ENCODE results near the gene PAK5.

Gene PAK5

GRCh38 chr20:9583151-9583550, 255.7 kb downstream of the PAK5 start:
- no peak for TF ChIP-seq CTCF (IDR thresholded peaks at IDR 0.05)
- no peak overlapping the region for H3K27ac ChIP-seq
- no peaks in the 10 kb centered on the region for H3K27me3 ChIP-seq
- H3K9me3 ChIP-seq: no peaks in the 10 kb centered on the region
- H3K4me1 ChIP-seq (ENCODE audit: control insufficient read depth in 1 of 2, insufficient read depth in 1 of 2, low read depth in 1 of 2, low read length in 1 of 2): no peaks in the 10 kb centered on the region
- H3K4me3 ChIP-seq (ENCODE audit: low read depth in 1 of 2, low read length in 1 of 2): no peak overlapping the region
- no peaks in the 10 kb centered on the region for H3K36me3 ChIP-seq

- no peak for TF ChIP-seq CTCF (IDR thresholded peaks at IDR 0.05)
- Histone ChIP-seq H3K4me1 (ENCODE audit: control insufficient read depth in 1 of 2, insufficient read depth in 1 of 2, low read depth in 1 of 2, low read length in 1 of 2) (no peaks in the 10 kb centered on the region), H3K4me3 (ENCODE audit: low read depth in 1 of 2, low read length in 1 of 2) (no peak overlapping the region), H3K27me3 (no peaks in the 10 kb centered on the region), H3K27ac (no peak overlapping the region), H3K36me3 (no peaks in the 10 kb centered on the region), H3K9me3 (no peaks in the 10 kb centered on the region)
These were observed 256.7 kb downstream of the PAK5 start for GRCh38 chr20:9582137-9582536.

- no peak overlapping the region for H3K27ac ChIP-seq
- H3K36me3 ChIP-seq: no peaks in the 10 kb centered on the region
- no peak overlapping the region for H3K4me3 ChIP-seq (ENCODE audit: low read depth in 1 of 2, low read length in 1 of 2)
- H3K27me3 ChIP-seq: no peaks in the 10 kb centered on the region
- TF ChIP-seq CTCF (IDR thresholded peaks at IDR 0.05): no peak
- no peaks in the 10 kb centered on the region for H3K4me1 ChIP-seq (ENCODE audit: control insufficient read depth in 1 of 2, insufficient read depth in 1 of 2, low read depth in 1 of 2, low read length in 1 of 2)
- no peaks in the 10 kb centered on the region for H3K9me3 ChIP-seq
These were observed 257.4 kb downstream of the PAK5 start for GRCh38 chr20:9581509-9581908.

- H3K4me3 ChIP-seq (ENCODE audit: low read depth in 1 of 2, low read length in 1 of 2): no peak overlapping the region
- no peak overlapping the region for H3K27ac ChIP-seq
- peaks cover 17% of the 10 kb centered on the region for H3K27me3 ChIP-seq
- no peaks in the 10 kb centered on the region for H3K36me3 ChIP-seq
- H3K9me3 ChIP-seq: no peaks in the 10 kb centered on the region
- TF ChIP-seq CTCF (IDR thresholded peaks at IDR 0.05): no peak
- H3K4me1 ChIP-seq (ENCODE audit: control insufficient read depth in 1 of 2, insufficient read depth in 1 of 2, low read depth in 1 of 2, low read length in 1 of 2): no peaks in the 10 kb centered on the region
These were observed 260.3 kb downstream of the PAK5 start for GRCh38 chr20:9578594-9578993.

GRCh38 chr20:9577397-9577796, 261.5 kb downstream of the PAK5 start:
- Histone ChIP-seq H3K27me3 (peaks cover 22% of the 10 kb centered on the region), H3K27ac (no peak overlapping the region), H3K4me3 (ENCODE audit: low read depth in 1 of 2, low read length in 1 of 2) (no peak overlapping the region), H3K36me3 (no peaks in the 10 kb centered on the region), H3K9me3 (no peaks in the 10 kb centered on the region), H3K4me1 (ENCODE audit: control insufficient read depth in 1 of 2, insufficient read depth in 1 of 2, low read depth in 1 of 2, low read length in 1 of 2) (no peaks in the 10 kb centered on the region)
- TF ChIP-seq CTCF (IDR thresholded peaks at IDR 0.05): no peak

- H3K27me3 ChIP-seq: peaks cover 22% of the 10 kb centered on the region
- no peak overlapping the region for H3K27ac ChIP-seq
- no peaks in the 10 kb centered on the region for H3K4me1 ChIP-seq (ENCODE audit: control insufficient read depth in 1 of 2, insufficient read depth in 1 of 2, low read depth in 1 of 2, low read length in 1 of 2)
- no peaks in the 10 kb centered on the region for H3K36me3 ChIP-seq
- no peak overlapping the region for H3K4me3 ChIP-seq (ENCODE audit: low read depth in 1 of 2, low read length in 1 of 2)
- no peaks in the 10 kb centered on the region for H3K9me3 ChIP-seq
- no peak for TF ChIP-seq CTCF (IDR thresholded peaks at IDR 0.05)
These were observed 262.2 kb downstream of the PAK5 start for GRCh38 chr20:9576695-9577094.
